AG09319 (cell line): ENCODE data around the gene PAX6.

Source experiments
- DNase-seq: peaks from one replicate; pipeline ENCODE4 v3.0.0-alpha.2; 2010; ENCODE audit warnings: low read depth; ENCODE audit errors: extremely low read depth
- CTCF ChIP-seq: IDR thresholded peaks from 2 replicates; pipeline ENCODE4 v1.5.1; 2011; ENCODE audit warnings: low read depth, mild to moderate bottlenecking, inconsistent platforms, low read length, moderate library complexity

The PAX6 gene

GRCh38 chr11:31809857-31810778 is 1.0 kb downstream of the PAX6 start:
- DNase-seq: no peak
- no peak for TF ChIP-seq CTCF

DNA sequence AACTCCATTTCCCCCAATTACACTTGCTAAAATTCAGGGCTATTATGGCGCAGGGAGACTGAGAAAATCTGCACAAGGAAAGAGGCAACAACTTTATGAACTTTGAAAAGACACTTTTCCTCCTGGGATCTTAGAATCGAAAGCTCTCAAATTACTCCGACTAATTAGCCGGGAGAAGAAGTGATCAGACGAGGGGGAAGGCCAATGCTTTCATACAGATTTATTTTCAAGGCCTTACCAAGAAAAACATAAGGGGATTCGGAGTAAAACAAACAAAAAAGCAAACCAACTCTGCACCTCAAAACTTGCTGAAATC is 1.6 kb downstream of the PAX6 start:
- no peak for DNase-seq
- no peak for TF ChIP-seq CTCF

GRCh38 chr11:31808721-31809540 is 2.2 kb downstream of the PAX6 start:
- DNase-seq: no peak
- TF ChIP-seq CTCF: no peak

- DNase-seq: no peak
These were observed 3.1 kb downstream of the PAX6 start for GRCh38 chr11:31807799-31808667.

DNA sequence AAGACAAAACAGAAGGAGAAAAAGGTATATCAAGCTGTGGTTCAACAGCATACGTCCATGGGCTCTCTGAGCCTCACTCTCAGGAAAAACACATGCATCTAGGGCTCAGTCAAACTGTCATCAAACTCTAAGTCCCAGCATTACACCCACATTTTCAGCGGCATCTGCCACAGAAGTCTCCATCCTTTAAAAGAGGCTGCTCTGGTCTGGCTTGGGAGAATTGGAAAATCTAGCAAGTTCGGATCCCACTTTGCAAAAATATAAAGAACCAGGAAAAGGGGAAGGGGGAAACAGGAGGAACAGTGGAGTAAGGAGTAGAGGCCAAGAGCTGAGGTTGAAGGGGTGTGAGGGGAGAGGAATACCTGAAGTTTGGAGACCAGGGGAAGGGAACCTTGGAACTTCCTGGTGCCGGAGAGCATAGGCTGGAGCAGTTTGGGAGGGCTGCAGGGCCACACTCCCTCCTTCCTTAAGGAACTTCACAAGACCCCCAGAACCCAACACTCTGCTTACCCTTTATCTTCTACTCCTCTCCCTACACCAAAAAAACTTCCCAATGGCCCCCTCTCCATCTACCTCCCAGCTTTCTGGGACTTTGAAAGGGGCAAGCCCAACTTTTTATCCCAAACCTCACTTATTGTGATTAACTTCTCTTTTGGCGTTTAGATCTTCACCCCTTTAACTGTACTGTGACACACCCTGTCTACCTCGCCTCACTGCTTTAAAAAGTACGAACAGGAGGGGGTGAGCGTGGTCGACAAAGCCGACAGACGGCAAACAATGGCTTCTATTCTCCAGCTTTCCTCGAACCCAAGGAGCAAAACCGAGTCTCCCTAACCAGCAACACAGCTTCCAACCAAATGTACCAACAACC is 4.0 kb downstream of the PAX6 start:
- no peak for DNase-seq
- no peak for TF ChIP-seq CTCF

More at GRCh38 chr11:31807799-31808667, 3.1 kb downstream of the PAX6 start:
- no peak for TF ChIP-seq CTCF

GRCh38 chr11:31806186-31806927 is 4.8 kb downstream of the PAX6 start:
- no peak for DNase-seq
- TF ChIP-seq CTCF: no peak
